HepG2 (cell line): ENCODE data around the gene CATSPERD. TPM values are rescaled to one million over a fixed set of nuclear protein-coding genes. Genes with fewer than 3 reads are reported as not detected.

Source experiments
- ATF2 ChIP-seq: sonication (generic); formaldehyde crosslinking; IDR thresholded peaks from 2 replicates; pipeline ENCODE4 v1.4.0; 2020; ENCODE audit warnings: missing genetic modification reagents
- ATF4 ChIP-seq, 2 experiments: fragments of 450-650 bp in 1 of 2; sonication (generic) in 1 of 2; formaldehyde crosslinking; IDR thresholded peaks; 2 replicates each; pipeline versions ENCODE4 v1.5.0 to v1.8.0; 2020 to 2022; ENCODE audit warnings: mild to moderate bottlenecking in 1 of 2, missing genetic modification reagents in 1 of 2
- DNMT3B ChIP-seq: conservative IDR thresholded peaks from 2 replicates; pipeline ENCODE4 v1.6.1; 2016; ENCODE audit warnings: missing biosample characterization, control low read depth
- ESRRA ChIP-seq: sonication (generic); formaldehyde crosslinking; IDR thresholded peaks from 2 replicates; pipeline ENCODE4 v1.5.1; 2020; ENCODE audit warnings: mild to moderate bottlenecking, low read depth, missing genetic modification reagents
- FOXO1 ChIP-seq: sonication (generic); formaldehyde crosslinking; IDR thresholded peaks from 2 replicates; pipeline ENCODE4 v1.4.0; 2020; ENCODE audit warnings: missing genetic modification reagents
- HCFC1 ChIP-seq: fragments of 150-350 bp; IDR thresholded peaks from 2 replicates; pipeline ENCODE4 v1.6.1; 2014; ENCODE audit warnings: low read depth, low read length
- HOXA9 ChIP-seq: sonication (generic); formaldehyde crosslinking; IDR thresholded peaks from 2 replicates; pipeline ENCODE4 v1.8.1; 2022; ENCODE audit warnings: missing genetic modification reagents, mild to moderate bottlenecking, moderate library complexity, borderline replicate concordance
- KLF16 ChIP-seq, 2 experiments: sonication (generic) in 1 of 2; formaldehyde crosslinking in 1 of 2; IDR thresholded peaks; 2 replicates each; pipeline versions ENCODE4 v1.6.1 to v1.8.0; 2016 to 2023; ENCODE audit warnings: missing genetic modification reagents in 2 of 2, missing compliant biosample characterization in 1 of 2
- KLF9 ChIP-seq: IDR thresholded peaks from 2 replicates; pipeline ENCODE4 v1.6.1; 2016; ENCODE audit warnings: low read depth
- MEIS1 ChIP-seq: sonication (generic); formaldehyde crosslinking; IDR thresholded peaks from 2 replicates; pipeline ENCODE4 v1.9.0; 2021; ENCODE audit warnings: mild to moderate bottlenecking, missing genetic modification reagents, moderate library complexity, borderline replicate concordance
- MEIS2 ChIP-seq: sonication (generic); formaldehyde crosslinking; IDR thresholded peaks from 2 replicates; pipeline ENCODE4 v1.9.0; 2021; ENCODE audit warnings: mild to moderate bottlenecking, missing genetic modification reagents
- MLX ChIP-seq: IDR thresholded peaks from 2 replicates; pipeline ENCODE4 v1.6.1; 2016
- NCOR1 ChIP-seq: fragments of 200-600 bp; sonication (generic); IDR thresholded peaks from 2 replicates; pipeline ENCODE4 v1.7.0; 2017; ENCODE audit warnings: antibody characterized with exemption, low read length, borderline replicate concordance
- NFYB ChIP-seq: sonication (generic); formaldehyde crosslinking; IDR thresholded peaks from 2 replicates; pipeline ENCODE4 v1.4.0; 2020; ENCODE audit warnings: missing genetic modification reagents
- ONECUT2 ChIP-seq: sonication (generic); formaldehyde crosslinking; IDR thresholded peaks from 2 replicates; pipeline ENCODE4 v1.4.0; 2020; ENCODE audit warnings: missing genetic modification reagents
- PCBP1 ChIP-seq: fragments of 200-400 bp; formaldehyde crosslinking; IDR thresholded peaks from 2 replicates; pipeline ENCODE4 v1.6.1; 2017; ENCODE audit warnings: mild to moderate bottlenecking, low read depth, low read length, borderline replicate concordance
- POLR2G ChIP-seq: fragments of 200-400 bp; formaldehyde crosslinking; IDR thresholded peaks from 2 replicates; pipeline ENCODE4 v1.6.1; 2018; ENCODE audit warnings: mild to moderate bottlenecking, low read depth, low read length, moderate library complexity
- RARG ChIP-seq: sonication (generic); formaldehyde crosslinking; IDR thresholded peaks from 2 replicates; pipeline ENCODE4 v1.4.0; 2020; ENCODE audit warnings: low read depth, mild to moderate bottlenecking, missing genetic modification reagents
- SAP130 ChIP-seq: IDR thresholded peaks from 2 replicates; pipeline ENCODE4 v1.6.1; 2016; ENCODE audit warnings: low read depth
- SMAD1 ChIP-seq: sonication (generic); formaldehyde crosslinking; IDR thresholded peaks from 2 replicates; pipeline ENCODE4 v1.4.0; 2020; ENCODE audit warnings: missing genetic modification reagents, low read depth, mild to moderate bottlenecking, borderline replicate concordance
- TFDP2 ChIP-seq: sonication (generic); formaldehyde crosslinking; IDR thresholded peaks from 2 replicates; pipeline ENCODE4 v1.4.0; 2020; ENCODE audit warnings: missing genetic modification reagents
- ZBTB7B ChIP-seq: sonication (generic); formaldehyde crosslinking; IDR thresholded peaks from 2 replicates; pipeline ENCODE4 v1.4.0; 2020; ENCODE audit warnings: missing genetic modification reagents
- ZMAT5 ChIP-seq: sonication (generic); formaldehyde crosslinking; IDR thresholded peaks from 2 replicates; pipeline ENCODE4 v1.5.0; 2020; ENCODE audit warnings: mild to moderate bottlenecking, low read depth, missing genetic modification reagents, borderline replicate concordance
- polyA plus RNA-seq, 8 experiments: library from polyadenylated mRNA; depleted of rRNA in 3 of 8; stranded (reverse) in 7 of 8; unstranded in 1 of 8; fragments of >200 nt; fragmentation: Illumina TruSeq in 4 of 8; extraction: Trizol in 4 of 8; gene quantifications; 2 replicates each; pipeline versions ENCODE4 v1.2.1 to v1.2.3, GENCODE V29; 2011 to 2016; ENCODE audit warnings: low read depth in 4 of 8, missing spikeins in 1 of 8, mixed read lengths in 1 of 8; ENCODE audit not compliant: insufficient read depth in 1 of 8
- total RNA-seq, 5 experiments: library from RNA; depleted of rRNA; stranded (reverse); fragments of >200 nt; fragmentation: Illumina TruSeq; extraction: Trizol; gene quantifications; 2 replicates each; pipeline ENCODE4 v1.2.3, GENCODE V29; 2016; ENCODE audit warnings: low read depth in 1 of 5

The CATSPERD gene
- total and polyA plus RNA-seq, 2 of the 13 experiments (the other 11 are each of a cell fraction or from before 2014, with no cell fraction given) = 0.04 TPM; not detected in 1

- peak; percentile 94 for TF ChIP-seq MLX
- peak; percentile 60 for TF ChIP-seq FOXO1 (CRISPR knock-in tag)
- TF ChIP-seq ATF4 (CRISPR knock-in tag; IDR thresholded peaks at IDR 0.05) = peak in 1 of 2 experiments; percentile 85; a peak in 2 of 4 replicates
- TF ChIP-seq HCFC1 = peak; percentile 65
- TF ChIP-seq ESRRA (CRISPR knock-in tag) = no peak
- peak; percentile 87 for TF ChIP-seq KLF9 (CRISPR knock-in tag)
- TF ChIP-seq RARG (CRISPR knock-in tag) = no peak
- TF ChIP-seq TFDP2 (CRISPR knock-in tag) = peak; percentile 94
- peak; percentile 88; the same call in 1 of the 2 replicates for TF ChIP-seq SMAD1 (CRISPR knock-in tag)
- peak; percentile 96 for TF ChIP-seq POLR2G
- peak; percentile 91 for TF ChIP-seq HOXA9
- no peak for TF ChIP-seq ZMAT5 (CRISPR knock-in tag)
- peak; percentile 69 for TF ChIP-seq ATF2 (CRISPR knock-in tag)
- peak; percentile 26; the same call in 1 of the 2 replicates for TF ChIP-seq DNMT3B (CRISPR knock-in tag)
- TF ChIP-seq NCOR1 = no peak
- 0 out of 2 replicates have a peak, but pooled peaks have one; percentile 36 for TF ChIP-seq MEIS1 (CRISPR knock-in tag)
- TF ChIP-seq PCBP1 = 0 out of 2 replicates have a peak, but pooled peaks have one; percentile 27
- peak; percentile 74 for TF ChIP-seq MEIS2
- peak; percentile 99 for TF ChIP-seq SAP130 (CRISPR knock-in tag)
- peak in 1 of 2 experiments; percentile 87; a peak in 2 of 4 replicates for TF ChIP-seq KLF16 (CRISPR knock-in tag; IDR thresholded peaks at IDR 0.05)
- TF ChIP-seq ONECUT2 (CRISPR knock-in tag) = no peak
- TF ChIP-seq NFYB (CRISPR knock-in tag) = peak; percentile 36; the same call in 1 of the 2 replicates
- TF ChIP-seq ZBTB7B = peak; percentile 48; the same call in 1 of the 2 replicates
These were observed at the start of gene CATSPERD, which contains the start of gene LONP1 (continued) for GRCh38 chr19:5719961-5720790.
